Nephron (organoid): ENCODE measurements around the gene C20orf141.

ENCODE experiments used
- H3K27ac Mint-ChIP-seq, 3 experiments: 2 replicates each; pipeline ENCODE4 v1.8.0; 2020; ENCODE audit warnings: mixed read lengths in 3 of 3, mild to moderate bottlenecking in 2 of 3, moderate library complexity in 1 of 3
- H3K27me3 Mint-ChIP-seq: 2 replicates; pipeline ENCODE4 v1.8.0; 2021; ENCODE audit warnings: low read depth, mild to moderate bottlenecking, moderate library complexity, mixed read lengths
- H3K36me3 Mint-ChIP-seq: 2 replicates; pipeline ENCODE4 v1.8.0; 2020; ENCODE audit warnings: low read depth, mixed read lengths
- H3K4me1 Mint-ChIP-seq: 2 replicates; pipeline ENCODE4 v1.8.0; 2020; ENCODE audit warnings: mixed read lengths
- H3K4me3 Mint-ChIP-seq, 3 experiments: 2 replicates each; pipeline ENCODE4 v1.8.0; 2020; ENCODE audit warnings: mild to moderate bottlenecking in 3 of 3, mixed read lengths in 3 of 3, moderate library complexity in 2 of 3
- H3K9me3 Mint-ChIP-seq: 2 replicates; pipeline ENCODE4 v1.8.0; 2020; ENCODE audit warnings: mixed read lengths
- CTCF ChIP-seq, 3 experiments: fragments of 200-600 bp; sonication (generic); IDR thresholded peaks; one replicate each; pipeline ENCODE4 v1.5.0; 2021; ENCODE audit warnings: antibody characterized with exemption in 3 of 3; ENCODE audit not compliant: unreplicated experiment in 3 of 3

C20orf141 gene

GRCh38 chr20:2816030-2816582 is 1.3 kb downstream of the C20orf141 start, which contains the start of gene TMEM239:
Gene TMEM239, plus strand, starts transcription at chr20:2816364. Its CDS starts 191 bp downstream, at chr20:2816555.
- Mint-ChIP-seq H3K27me3 (peaks cover 15% of the 10 kb centered on the region), H3K4me1 (peaks cover 46% of the 10 kb centered on the region), H3K4me3 (no peak within 1 kb of the TSS), H3K9me3 (peaks cover 27% of the 10 kb centered on the region), H3K36me3 (peaks cover 11% of the 10 kb centered on the region), H3K27ac (peak within 1 kb of the TSS; percentile 78 to 97 (median 95))
- TF ChIP-seq CTCF (IDR thresholded peaks at IDR 0.05; ENCODE audit: unreplicated experiment in 3 of 3): no peak

GRCh38 chr20:2816583-2817340 is 2.0 kb downstream of the C20orf141 start:
- H3K9me3 Mint-ChIP-seq: peaks cover 22% of the 10 kb centered on the region
- no peak overlapping the region for H3K4me3 Mint-ChIP-seq
- H3K36me3 Mint-ChIP-seq: peaks cover 9% of the 10 kb centered on the region
- peaks cover 20% of the 10 kb centered on the region for H3K27me3 Mint-ChIP-seq
- no peak for TF ChIP-seq CTCF (IDR thresholded peaks at IDR 0.05; ENCODE audit: unreplicated experiment in 3 of 3)
- H3K4me1 Mint-ChIP-seq: peaks cover 50% of the 10 kb centered on the region
- H3K27ac Mint-ChIP-seq: peak overlapping the region; percentile 64 to 97 (median 68)

- peaks cover 3% of the 10 kb centered on the region for H3K36me3 Mint-ChIP-seq
- peaks cover 16% of the 10 kb centered on the region for H3K9me3 Mint-ChIP-seq
- H3K4me1 Mint-ChIP-seq: peaks cover 53% of the 10 kb centered on the region
- H3K27ac Mint-ChIP-seq: peak overlapping the region in 2 of 3 experiments; percentile 85 to 97
- peaks cover 21% of the 10 kb centered on the region for H3K27me3 Mint-ChIP-seq
- no peak overlapping the region for H3K4me3 Mint-ChIP-seq
- no peak for TF ChIP-seq CTCF (IDR thresholded peaks at IDR 0.05; ENCODE audit: unreplicated experiment in 3 of 3)
Measured at GRCh38 chr20:2817341-2817726, 2.5 kb downstream of the C20orf141 start.

GRCh38 chr20:2817891-2818595 is 3.3 kb downstream of the C20orf141 start:
- Mint-ChIP-seq H3K27ac (peak overlapping the region; percentile 85 to 98 (median 97)), H3K4me3 (no peak overlapping the region), H3K4me1 (peaks cover 53% of the 10 kb centered on the region), H3K27me3 (peaks cover 21% of the 10 kb centered on the region), H3K9me3 (peaks cover 14% of the 10 kb centered on the region), H3K36me3 (no peaks in the 10 kb centered on the region)
- no peak for TF ChIP-seq CTCF (IDR thresholded peaks at IDR 0.05; ENCODE audit: unreplicated experiment in 3 of 3)

GRCh38 chr20:2820084-2820895 is 5.5 kb downstream of the C20orf141 start:
- Mint-ChIP-seq H3K4me3 (peak overlapping the region; percentile 69 to 72 (median 71)), H3K9me3 (no peaks in the 10 kb centered on the region), H3K27ac (peak overlapping the region; percentile 97 to 98 (median 97)), H3K4me1 (peaks cover 35% of the 10 kb centered on the region), H3K27me3 (peaks cover 11% of the 10 kb centered on the region), H3K36me3 (no peaks in the 10 kb centered on the region)
- no peak for TF ChIP-seq CTCF (IDR thresholded peaks at IDR 0.05; ENCODE audit: unreplicated experiment in 3 of 3)
